ENCODE data around the gene PDIK1L.

DNA sequence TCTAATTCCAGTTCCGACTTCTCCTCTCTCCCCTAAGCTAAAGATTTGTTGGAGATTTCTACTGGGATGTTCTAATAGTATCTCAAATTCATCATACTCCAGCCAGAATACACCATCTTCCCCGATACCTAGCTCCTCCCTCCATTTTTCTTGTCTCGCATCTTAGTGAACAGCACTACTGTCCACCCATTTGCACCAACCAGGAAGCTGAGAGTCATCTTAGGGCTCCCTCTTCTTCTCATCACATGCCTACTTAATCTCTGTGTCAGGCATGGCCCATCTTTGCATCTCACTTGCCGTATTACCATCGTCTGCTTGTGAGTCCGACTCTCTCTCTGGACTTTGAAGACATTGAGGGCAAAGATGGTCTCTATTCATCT, 40.7 kb upstream of the PDIK1L start:
- TF ChIP-seq CTCF (IDR thresholded peaks at IDR 0.05; ENCODE audit: insufficient read depth, low read length) (no peak), POLR2AphosphoS5 (IDR thresholded peaks at IDR 0.05; ENCODE audit: low read depth) (no peak), GABPA (IDR thresholded peaks at IDR 0.05; ENCODE audit: low read depth) (no peak), REST (IDR thresholded peaks at IDR 0.05; ENCODE audit: insufficient replicate concordance, low read depth) (no peak), SPI1 (IDR thresholded peaks at IDR 0.05; ENCODE audit: borderline replicate concordance, low read depth) (no peak)
